Suprapubic skin (tissue), 4 donors: ENCODE data around the gene TXLNG.

Source experiments
- EP300 ChIP-seq: sonication (generic); formaldehyde crosslinking; IDR thresholded peaks from one replicate; pipeline ENCODE4 v1.6.1; 2017; ENCODE audit warnings: antibody characterized with exemption
- POLR2A ChIP-seq, 2 donors: fragments of 450-650 bp; IDR thresholded peaks; one replicate each; pipeline ENCODE4 v1.6.1; 2017; ENCODE audit warnings: antibody characterized with exemption in 2 of 2, mild to moderate bottlenecking in 2 of 2, moderate library complexity in 2 of 2
- POLR2AphosphoS5 ChIP-seq, 3 donors: sonication (generic); formaldehyde crosslinking; IDR thresholded peaks; one replicate each; pipeline ENCODE4 v1.6.1; 2017; ENCODE audit warnings: antibody characterized with exemption in 3 of 3
- TF ChIP-seq, protein P1 (sequence below), 2 donors: fragments of 200-600 bp in 1 of 2; fragments of 450-650 bp in 1 of 2; sonication (generic) in 1 of 2; IDR thresholded peaks; one replicate each; pipeline ENCODE4 v1.5.1; 2016 to 2019; ENCODE audit warnings: antibody characterized with exemption in 2 of 2, mild to moderate bottlenecking in 1 of 2, moderate library complexity in 1 of 2

DNA sequence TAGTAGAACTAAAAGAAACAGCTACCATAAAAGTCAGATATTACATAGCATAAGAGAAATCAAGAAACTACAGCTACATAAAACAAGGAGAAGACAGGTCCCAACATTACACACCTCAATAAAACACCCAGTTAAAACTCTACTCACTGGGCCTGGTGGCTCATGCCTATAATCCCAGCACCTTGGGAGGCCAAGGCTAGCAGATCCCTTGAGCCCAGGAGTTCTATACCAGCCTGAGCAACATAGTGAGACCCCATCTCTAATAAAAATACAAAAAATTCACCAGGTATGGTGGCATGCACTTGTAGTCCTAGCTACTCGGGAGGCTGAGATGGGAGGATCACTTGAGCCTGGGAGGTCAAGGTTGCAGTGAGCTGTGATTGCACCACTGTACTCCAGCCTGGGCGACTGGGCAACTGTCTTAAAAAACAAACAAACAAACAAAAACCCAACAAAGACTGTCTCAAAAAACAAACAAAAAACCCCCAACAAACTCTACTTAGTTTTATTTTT, 15.2 kb upstream of the TXLNG start:
- TF ChIP-seq POLR2AphosphoS5 (IDR thresholded peaks at IDR 0.05) (no peak), POLR2A (IDR thresholded peaks at IDR 0.05) (no peak), EP300 (no peak)
- TF ChIP-seq, protein P1, sequence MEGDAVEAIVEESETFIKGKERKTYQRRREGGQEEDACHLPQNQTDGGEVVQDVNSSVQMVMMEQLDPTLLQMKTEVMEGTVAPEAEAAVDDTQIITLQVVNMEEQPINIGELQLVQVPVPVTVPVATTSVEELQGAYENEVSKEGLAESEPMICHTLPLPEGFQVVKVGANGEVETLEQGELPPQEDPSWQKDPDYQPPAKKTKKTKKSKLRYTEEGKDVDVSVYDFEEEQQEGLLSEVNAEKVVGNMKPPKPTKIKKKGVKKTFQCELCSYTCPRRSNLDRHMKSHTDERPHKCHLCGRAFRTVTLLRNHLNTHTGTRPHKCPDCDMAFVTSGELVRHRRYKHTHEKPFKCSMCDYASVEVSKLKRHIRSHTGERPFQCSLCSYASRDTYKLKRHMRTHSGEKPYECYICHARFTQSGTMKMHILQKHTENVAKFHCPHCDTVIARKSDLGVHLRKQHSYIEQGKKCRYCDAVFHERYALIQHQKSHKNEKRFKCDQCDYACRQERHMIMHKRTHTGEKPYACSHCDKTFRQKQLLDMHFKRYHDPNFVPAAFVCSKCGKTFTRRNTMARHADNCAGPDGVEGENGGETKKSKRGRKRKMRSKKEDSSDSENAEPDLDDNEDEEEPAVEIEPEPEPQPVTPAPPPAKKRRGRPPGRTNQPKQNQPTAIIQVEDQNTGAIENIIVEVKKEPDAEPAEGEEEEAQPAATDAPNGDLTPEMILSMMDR (IDR thresholded peaks at IDR 0.05), result no peak
